ENCODE measurements around the gene ARMC9.

Gene ARMC9

GRCh38 chr2:231422056-231422455 lies 223.6 kb downstream of the ARMC9 start:
- DNase-seq (ENCODE audit: low read depth in 2 of 2) = no peak

- no peak for DNase-seq (ENCODE audit: low read depth in 2 of 2)
These were observed 224.7 kb downstream of the ARMC9 start for GRCh38 chr2:231423176-231423575.

All from stimulated activated CD4-positive, alpha-beta T cell treated with anti-CD3 and anti-CD28 coated beads, Interleukin-15, amount 100 ng/mL, for 48 hours (primary cell).